A549 (cell line): ENCODE data around the gene NDUFC1.

ENCODE experiments used
- CTCF ChIP-seq: fragments of >200 bp; sonication (Bioruptor Twin); formaldehyde crosslinking; IDR thresholded peaks from 3 replicates; pipeline ENCODE4 v1.5.1; 2016
- EHMT2 ChIP-seq: fragments of 200-600 bp; sonication (generic); IDR thresholded peaks from 2 replicates; pipeline ENCODE4 v1.6.1; 2016; ENCODE audit warnings: antibody characterized with exemption, low read depth, mild to moderate bottlenecking, moderate library complexity
- MAX ChIP-seq: IDR thresholded peaks from 2 replicates; pipeline ENCODE4 v1.6.1; 2012
- POLR2A ChIP-seq: IDR thresholded peaks from 2 replicates; pipeline ENCODE4 v1.6.1; 2012; ENCODE audit warnings: mild to moderate bottlenecking, low read length
- RAD21 ChIP-seq, 2 experiments: fragments of >200 bp in 1 of 2; sonication (Bioruptor Twin) in 1 of 2; formaldehyde crosslinking in 1 of 2; IDR thresholded peaks in 1 of 2; conservative IDR thresholded peaks in 1 of 2; 2 replicates in 1 of 2; 3 replicates in 1 of 2; pipeline ENCODE4 v1.6.1; 2012 to 2018; ENCODE audit warnings: inconsistent platforms in 1 of 2
- TP53 ChIP-seq: fragments of 250-450 bp; sonication (Bioruptor Pico); IDR thresholded peaks from 2 replicates; pipeline ENCODE4 v1.5.0; 2021; ENCODE audit warnings: mild to moderate bottlenecking, moderate library complexity

GRCh38 chr4:139337612-139338011 is 35.3 kb upstream of the NDUFC1 start:
- TF ChIP-seq RAD21 (conservative IDR thresholded peaks at IDR 0.05 in 1 of 2, IDR thresholded peaks at IDR 0.05 in 1 of 2) (no peak), POLR2A (no peak), MAX (no peak), EHMT2 (no peak), TP53 (CRISPR knock-in tag) (no peak), CTCF (no peak)
